MM.1S (cell line): ENCODE results near the gene THOC1.

ENCODE experiments used
- DNase-seq: peaks from one replicate; pipeline ENCODE4 v3.0.0-alpha.2; 2015
- H2AFZ ChIP-seq: fragments of 300-600 bp; sonication (generic); 2 replicates; pipeline ENCODE4 v1.6.0; 2016; ENCODE audit warnings: antibody characterized with exemption, low read length
- H3F3A ChIP-seq: fragments of 300-600 bp; sonication (generic); 2 replicates; pipeline ENCODE4 v1.6.1; 2016; ENCODE audit warnings: mild to moderate bottlenecking, antibody characterized with exemption, low read length, moderate library complexity, mixed read lengths; ENCODE audit not compliant: insufficient read depth
- H3K27ac ChIP-seq: fragments of 300-600 bp; sonication (generic); 2 replicates; pipeline ENCODE4 v1.5.1; 2016; ENCODE audit warnings: mild to moderate bottlenecking, low read length
- H3K27me3 ChIP-seq: fragments of 300-600 bp; sonication (generic); replicated peaks from 2 replicates; pipeline ENCODE4 v1.6.0; 2016; ENCODE audit warnings: low read length; ENCODE audit not compliant: insufficient read depth
- H3K36me3 ChIP-seq: fragments of 300-600 bp; sonication (generic); replicated peaks from 2 replicates; pipeline ENCODE4 v1.6.1; 2016; ENCODE audit warnings: mild to moderate bottlenecking, low read length, mixed read lengths; ENCODE audit not compliant: insufficient read depth
- H3K4me1 ChIP-seq: fragments of 300-600 bp; sonication (generic); 2 replicates; pipeline ENCODE4 v1.6.1; 2016; ENCODE audit warnings: low read length, mixed read lengths
- H3K4me2 ChIP-seq: fragments of 300-600 bp; sonication (generic); 2 replicates; pipeline ENCODE4 v1.6.0; 2016; ENCODE audit warnings: low read depth, low read length
- H3K4me3 ChIP-seq: fragments of 300-600 bp; sonication (generic); 2 replicates; pipeline ENCODE4 v1.5.1; 2016; ENCODE audit warnings: low read length, mixed read lengths
- H3K79me2 ChIP-seq: fragments of 300-600 bp; sonication (generic); 2 replicates; pipeline ENCODE4 v1.6.1; 2016; ENCODE audit warnings: mixed run types, low read length, mixed read lengths
- H3K9ac ChIP-seq: fragments of 300-600 bp; sonication (generic); 2 replicates; pipeline ENCODE4 v1.6.1; 2016; ENCODE audit warnings: low read length, mixed read lengths
- H3K9me2 ChIP-seq: fragments of 300-600 bp; sonication (generic); replicated peaks from 2 replicates; pipeline ENCODE4 v1.6.1; 2016; ENCODE audit warnings: mild to moderate bottlenecking, low read length, mixed read lengths; ENCODE audit not compliant: insufficient read depth
- H3K9me3 ChIP-seq: fragments of 300-600 bp; sonication (generic); replicated peaks from 2 replicates; pipeline ENCODE4 v1.6.1; 2016; ENCODE audit warnings: mild to moderate bottlenecking, low read length, mixed read lengths; ENCODE audit not compliant: insufficient read depth
- H4K20me1 ChIP-seq: fragments of 300-600 bp; sonication (generic); 2 replicates; pipeline ENCODE4 v1.6.1; 2016; ENCODE audit warnings: mild to moderate bottlenecking, low read length, moderate library complexity, mixed read lengths; ENCODE audit not compliant: insufficient read depth
- EZH2 ChIP-seq: fragments of 300-600 bp; sonication (generic); optimal IDR thresholded peaks from 2 replicates; pipeline ENCODE3; 2017; ENCODE audit warnings: low read depth, mild to moderate bottlenecking, antibody characterized with exemption, low read length, mixed read lengths
- EZH2phosphoT487 ChIP-seq: fragments of 300-600 bp; sonication (generic); IDR thresholded peaks from 2 replicates; pipeline ENCODE4 v1.6.1; 2018; ENCODE audit warnings: antibody characterized with exemption, low read length
- TF ChIP-seq, protein P1 (sequence below): fragments of 300-600 bp; sonication (generic); IDR thresholded peaks from 2 replicates; pipeline ENCODE4 v1.5.1; 2016; ENCODE audit warnings: antibody characterized with exemption, low read length, mixed read lengths

Gene THOC1

DNA sequence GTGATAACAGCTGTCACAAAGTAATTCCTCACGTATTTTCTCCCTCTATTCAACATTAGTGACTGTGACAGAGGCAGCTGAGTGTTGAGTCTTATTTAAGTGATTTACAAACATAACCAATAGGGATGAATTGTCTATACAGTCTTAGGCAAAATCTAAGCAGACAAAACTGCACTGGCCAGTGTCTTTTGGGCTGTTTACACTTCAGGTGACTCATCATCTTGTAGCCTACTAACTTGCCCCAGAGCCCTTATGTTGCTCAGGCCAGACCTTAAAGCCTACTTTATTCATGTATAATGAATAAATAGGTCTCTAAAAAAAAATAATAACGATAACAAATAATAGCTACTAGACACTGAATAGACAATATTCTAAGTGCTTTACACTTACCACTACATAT is 17.2 kb downstream of the THOC1 start:
- Histone ChIP-seq H3K4me1 (no peaks in the 10 kb centered on the region), H3K79me2 (no peaks in the 10 kb centered on the region), H2AFZ (no peak overlapping the region), H3K4me2 (no peak overlapping the region), H3K9me3 (no peaks in the 10 kb centered on the region), H3K36me3 (no peaks in the 10 kb centered on the region; the same call in 1 of the 2 replicates), H3K27ac (no peak overlapping the region), H3K9ac (no peak overlapping the region), H3K9me2 (no peaks in the 10 kb centered on the region), H4K20me1 (no peaks in the 10 kb centered on the region), H3K27me3 (no peaks in the 10 kb centered on the region), H3K4me3 (no peak overlapping the region), H3F3A (0 out of 2 replicates have a peak, but pooled peaks cover 4% of the 10 kb centered on the region)
- TF ChIP-seq EZH2phosphoT487: no peak
- no peak for TF ChIP-seq EZH2
- TF ChIP-seq, protein P1, sequence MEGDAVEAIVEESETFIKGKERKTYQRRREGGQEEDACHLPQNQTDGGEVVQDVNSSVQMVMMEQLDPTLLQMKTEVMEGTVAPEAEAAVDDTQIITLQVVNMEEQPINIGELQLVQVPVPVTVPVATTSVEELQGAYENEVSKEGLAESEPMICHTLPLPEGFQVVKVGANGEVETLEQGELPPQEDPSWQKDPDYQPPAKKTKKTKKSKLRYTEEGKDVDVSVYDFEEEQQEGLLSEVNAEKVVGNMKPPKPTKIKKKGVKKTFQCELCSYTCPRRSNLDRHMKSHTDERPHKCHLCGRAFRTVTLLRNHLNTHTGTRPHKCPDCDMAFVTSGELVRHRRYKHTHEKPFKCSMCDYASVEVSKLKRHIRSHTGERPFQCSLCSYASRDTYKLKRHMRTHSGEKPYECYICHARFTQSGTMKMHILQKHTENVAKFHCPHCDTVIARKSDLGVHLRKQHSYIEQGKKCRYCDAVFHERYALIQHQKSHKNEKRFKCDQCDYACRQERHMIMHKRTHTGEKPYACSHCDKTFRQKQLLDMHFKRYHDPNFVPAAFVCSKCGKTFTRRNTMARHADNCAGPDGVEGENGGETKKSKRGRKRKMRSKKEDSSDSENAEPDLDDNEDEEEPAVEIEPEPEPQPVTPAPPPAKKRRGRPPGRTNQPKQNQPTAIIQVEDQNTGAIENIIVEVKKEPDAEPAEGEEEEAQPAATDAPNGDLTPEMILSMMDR: no peak
- DNase-seq: no peak

DNA sequence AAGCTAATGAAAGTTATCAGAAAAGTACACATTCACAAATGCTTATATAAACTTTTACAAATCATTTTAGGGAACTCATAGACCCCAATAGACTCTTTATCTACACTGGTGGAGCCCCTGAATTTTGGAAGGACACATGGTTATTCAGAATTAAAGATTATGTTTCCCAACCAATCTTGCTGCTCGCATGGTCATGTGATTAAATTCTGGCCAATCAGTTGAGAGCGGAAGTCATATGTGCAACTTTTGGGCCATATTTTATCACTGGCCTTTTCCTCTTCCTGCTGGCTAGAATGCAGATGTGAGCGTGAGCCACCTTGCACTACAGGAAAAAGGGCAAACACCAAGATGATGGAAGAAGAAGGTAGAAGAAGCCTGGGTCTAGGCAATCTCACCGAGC is 19.8 kb downstream of the THOC1 start:
- Histone ChIP-seq H3K4me1 (no peaks in the 10 kb centered on the region), H3K9me2 (no peaks in the 10 kb centered on the region), H3K79me2 (no peaks in the 10 kb centered on the region), H2AFZ (no peak overlapping the region), H3K27ac (no peak overlapping the region), H3K27me3 (no peaks in the 10 kb centered on the region), H4K20me1 (no peaks in the 10 kb centered on the region), H3K9ac (no peak overlapping the region), H3F3A (no peaks in the 10 kb centered on the region), H3K4me3 (no peak overlapping the region), H3K36me3 (no peaks in the 10 kb centered on the region; the same call in 1 of the 2 replicates), H3K9me3 (no peaks in the 10 kb centered on the region), H3K4me2 (no peak overlapping the region)
- TF ChIP-seq, protein P1: no peak
- TF ChIP-seq EZH2phosphoT487 (no peak), EZH2 (no peak)
- DNase-seq: no peak

DNA sequence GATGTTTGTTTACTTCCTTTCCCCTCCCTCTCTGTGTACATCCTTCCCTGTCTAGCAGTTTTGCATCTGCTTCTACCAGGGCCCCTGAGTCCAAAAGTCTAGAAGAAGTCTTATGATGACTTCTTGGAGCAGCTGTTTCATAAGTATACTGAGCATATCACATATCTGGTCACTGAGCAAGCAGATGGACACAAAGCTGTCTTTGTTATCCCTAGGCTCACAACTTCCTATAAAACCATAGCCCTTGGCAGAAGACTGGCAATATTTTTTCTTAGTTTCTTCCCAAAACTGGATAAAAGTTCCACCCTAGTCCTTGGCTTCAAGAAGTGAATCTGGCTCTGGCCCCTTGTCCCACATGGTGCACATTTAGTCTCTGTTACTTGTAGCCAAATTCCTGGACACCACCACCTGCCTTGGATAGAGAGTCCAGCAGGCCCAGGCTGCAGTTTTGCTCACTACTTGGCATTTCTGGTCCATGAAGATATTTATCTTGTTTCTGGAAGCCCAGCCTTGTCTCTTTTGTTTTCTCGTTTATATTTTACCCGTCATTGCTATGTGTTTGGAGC is 22.5 kb downstream of the THOC1 start:
- no peak for DNase-seq
- H3K9ac ChIP-seq: no peak overlapping the region
- H3K4me2 ChIP-seq: no peak overlapping the region
- TF ChIP-seq EZH2: no peak
- no peak for TF ChIP-seq EZH2phosphoT487
- TF ChIP-seq, protein P1: no peak
- no peaks in the 10 kb centered on the region for H3K9me2 ChIP-seq
- no peak overlapping the region for H3K27ac ChIP-seq
- H3K4me3 ChIP-seq: no peak overlapping the region
- H2AFZ ChIP-seq: no peak overlapping the region
- H3F3A ChIP-seq: no peaks in the 10 kb centered on the region
- no peaks in the 10 kb centered on the region for H3K27me3 ChIP-seq
- H4K20me1 ChIP-seq: no peaks in the 10 kb centered on the region
- no peaks in the 10 kb centered on the region for H3K4me1 ChIP-seq
- no peaks in the 10 kb centered on the region for H3K79me2 ChIP-seq
- no peaks in the 10 kb centered on the region for H3K9me3 ChIP-seq
- H3K36me3 ChIP-seq: no peaks in the 10 kb centered on the region; the same call in 1 of the 2 replicates
